HG03066 (cell line): Measurements from ENCODE around the gene HTRA3.

Experiments used
- ATAC-seq: cut with Tn5 transposase; IDR thresholded peaks from one replicate; pipeline ENCODE4 v1.9.1; 2021; ENCODE audit warnings: low read depth; ENCODE audit not compliant: unreplicated experiment

Gene HTRA3

GRCh38 chr4:8321771-8322170 lies 52.2 kb downstream of the HTRA3 start:
- no peak for ATAC-seq

- ATAC-seq: no peak
Observed at GRCh38 chr4:8322794-8323704, 53.5 kb downstream of the HTRA3 start.

GRCh38 chr4:8323947-8324555 lies 54.5 kb downstream of the HTRA3 start:
- no peak for ATAC-seq

DNA sequence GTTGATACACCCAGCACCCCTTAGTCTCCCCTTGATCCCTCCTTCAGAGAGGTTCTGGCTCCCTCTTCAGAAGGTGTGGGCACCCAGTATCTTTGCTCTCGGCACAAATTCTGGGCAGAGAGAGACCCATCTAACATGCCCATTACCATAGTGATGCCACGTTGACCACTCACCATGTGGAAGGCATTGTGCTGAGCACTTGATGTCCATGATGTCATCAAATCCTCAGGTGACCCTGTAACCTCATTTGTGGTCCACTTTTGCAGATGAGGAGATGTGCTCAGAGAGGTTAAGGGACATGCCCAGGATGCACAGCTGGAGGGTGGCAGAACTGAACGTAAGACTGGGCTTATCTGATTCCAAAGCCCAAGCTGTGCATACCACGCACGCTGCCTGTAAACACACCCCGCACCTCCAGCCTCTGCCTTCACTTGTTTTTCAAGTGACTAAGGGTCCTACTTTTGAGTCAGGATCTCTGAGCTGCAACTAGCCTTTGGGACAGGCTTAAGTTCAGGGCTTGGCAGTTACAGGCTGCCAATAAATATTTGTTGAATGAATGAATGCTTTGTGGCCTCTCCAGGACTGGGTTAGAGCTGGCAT lies 55.2 kb downstream of the HTRA3 start:
- ATAC-seq: no peak

- ATAC-seq: no peak
Observed at GRCh38 chr4:8325291-8325973, 55.9 kb downstream of the HTRA3 start.

GRCh38 chr4:8326206-8326605 lies 56.7 kb downstream of the HTRA3 start:
- ATAC-seq: no peak

DNA sequence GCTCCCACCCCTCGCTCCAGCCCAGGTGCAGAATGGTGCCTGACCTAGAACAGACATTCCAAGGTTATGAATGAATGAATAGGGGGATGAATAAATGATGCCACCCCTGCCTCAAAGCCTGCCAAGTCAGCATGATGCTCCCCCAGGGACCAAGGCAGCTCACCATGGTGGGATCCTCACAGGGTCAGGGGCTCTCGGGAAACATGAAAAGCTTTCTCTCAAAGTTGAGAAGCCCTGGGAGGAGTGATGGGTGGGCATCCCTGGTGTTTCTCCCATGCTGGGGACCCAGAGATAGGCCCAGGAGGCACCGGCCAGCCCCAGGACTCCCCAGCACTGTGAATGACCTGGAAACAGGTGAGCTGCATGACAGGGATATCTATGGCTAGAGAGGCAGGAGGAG lies 58.9 kb downstream of the HTRA3 start:
- ATAC-seq: no peak

DNA sequence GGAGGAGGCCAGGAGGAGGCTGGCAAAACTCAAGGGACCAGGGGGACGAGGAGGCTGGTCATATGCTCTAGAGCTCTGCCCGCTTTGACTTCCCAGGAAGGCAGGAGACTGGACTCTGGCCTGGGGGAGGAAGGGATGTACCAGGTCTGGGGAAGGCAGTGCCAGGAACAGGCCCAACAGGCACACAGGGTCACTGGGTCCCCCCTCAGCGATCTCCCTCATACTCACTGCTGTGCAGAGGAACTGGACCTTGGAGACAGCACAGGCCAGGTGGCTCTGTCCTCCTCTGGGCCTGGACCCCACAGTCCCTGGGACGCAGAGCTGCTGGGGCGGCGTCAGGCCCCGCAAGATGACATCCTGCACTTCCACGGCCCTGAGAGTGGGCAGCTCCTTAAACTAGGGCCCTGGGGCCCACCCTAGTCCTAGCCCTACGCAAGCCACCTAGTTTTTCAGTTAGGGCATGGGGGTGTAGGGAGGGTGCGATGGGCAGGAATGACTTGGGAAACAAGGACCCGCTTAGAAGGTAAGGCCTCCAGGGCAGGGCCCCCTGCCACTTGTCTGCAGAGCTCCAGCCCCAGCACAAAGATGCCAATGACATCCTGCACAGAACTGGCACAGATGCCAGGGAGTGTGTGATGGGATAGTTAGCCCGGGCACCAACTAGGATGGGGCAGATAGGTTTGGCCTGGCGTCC lies 59.5 kb downstream of the HTRA3 start:
- ATAC-seq: no peak

- ATAC-seq: no peak
Observed at GRCh38 chr4:8329560-8329858, 60.0 kb downstream of the HTRA3 start.

DNA sequence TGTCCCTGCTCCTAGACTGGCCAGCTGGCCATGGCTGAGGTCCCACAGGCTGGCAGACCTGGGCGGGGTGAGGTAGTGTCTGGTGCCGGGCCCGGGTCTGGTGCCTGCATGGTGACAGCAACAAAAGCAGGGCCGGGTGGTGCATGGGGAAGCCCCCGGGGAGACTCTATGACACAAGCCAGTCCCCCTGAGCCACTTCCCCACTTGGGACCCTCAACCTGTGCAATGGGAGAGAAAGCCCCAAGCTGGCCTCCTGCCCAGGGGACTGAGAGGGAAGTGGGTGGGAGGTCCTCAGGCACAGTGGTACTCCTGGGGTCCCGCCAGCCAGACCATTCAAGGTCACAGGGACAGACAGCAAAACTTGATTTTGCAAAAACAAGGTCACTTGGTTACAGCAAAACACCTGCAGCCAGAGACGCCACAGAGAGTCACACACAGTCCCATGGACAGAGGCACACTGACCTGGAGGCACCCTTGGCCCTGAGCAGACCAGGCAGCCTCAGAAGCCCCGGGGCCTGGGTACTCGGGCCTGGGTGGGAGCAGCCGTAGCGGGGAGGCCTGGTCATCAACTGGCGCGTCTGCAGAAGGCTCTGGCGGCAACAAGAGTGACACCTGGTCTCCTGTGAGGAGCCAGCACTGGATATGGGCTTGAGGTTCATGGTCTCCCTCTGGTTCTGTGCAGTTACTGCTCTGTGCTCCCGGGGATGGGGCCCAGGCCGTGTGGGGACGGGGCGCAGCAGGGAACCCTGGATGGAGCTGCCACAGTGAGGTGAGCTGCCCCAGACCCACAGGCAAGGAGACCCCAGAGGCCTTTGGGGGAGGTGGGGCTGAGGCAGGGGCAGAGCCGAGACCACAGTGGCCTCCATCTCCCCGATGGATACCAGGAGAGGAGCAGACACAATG lies 60.6 kb downstream of the HTRA3 start:
- ATAC-seq: no peak

GRCh38 chr4:8330821-8331574 lies 61.4 kb downstream of the HTRA3 start:
- no peak for ATAC-seq

DNA sequence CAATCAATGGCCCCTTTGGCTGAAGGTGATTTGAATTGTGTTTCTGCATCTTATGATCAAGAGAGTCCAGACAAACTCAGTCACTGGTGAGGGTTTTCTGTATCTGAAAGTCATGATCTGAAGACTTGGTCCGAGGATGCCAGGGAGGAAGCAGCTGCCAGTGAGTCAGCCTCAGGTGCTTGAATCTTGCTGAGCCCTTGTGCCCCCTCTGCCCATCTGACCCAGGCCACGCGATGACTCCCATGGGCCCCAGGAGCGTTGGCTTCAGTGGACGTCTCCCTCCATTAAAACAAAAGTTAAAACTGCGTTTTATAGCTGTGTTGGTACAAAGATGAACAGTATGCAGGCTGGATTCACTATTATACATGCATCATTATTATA lies 62.0 kb downstream of the HTRA3 start:
- no peak for ATAC-seq

GRCh38 chr4:8332038-8332857 lies 62.7 kb downstream of the HTRA3 start:
- no peak for ATAC-seq

DNA sequence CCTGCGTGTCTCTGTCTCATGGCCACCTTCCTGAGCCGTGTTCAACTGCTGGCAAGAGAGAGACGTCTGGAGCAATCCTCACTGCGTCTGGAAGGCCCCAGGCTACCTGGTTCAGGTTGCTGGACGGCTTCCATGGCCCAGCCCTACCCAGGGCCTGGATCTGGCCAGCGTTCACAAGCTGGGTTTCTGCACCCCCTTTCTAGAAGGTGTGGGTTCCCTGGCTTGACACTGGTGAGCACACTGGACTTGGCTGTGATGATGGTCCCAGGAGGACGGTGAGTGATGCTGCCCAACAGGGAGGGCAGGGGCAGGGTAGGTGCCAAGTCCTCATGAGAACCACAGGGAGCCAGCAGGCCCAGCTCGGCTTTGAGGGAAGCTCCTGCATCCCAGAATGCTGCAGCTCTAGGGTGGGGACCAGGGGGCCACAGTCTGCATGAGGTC lies 63.4 kb downstream of the HTRA3 start:
- ATAC-seq: no peak

DNA sequence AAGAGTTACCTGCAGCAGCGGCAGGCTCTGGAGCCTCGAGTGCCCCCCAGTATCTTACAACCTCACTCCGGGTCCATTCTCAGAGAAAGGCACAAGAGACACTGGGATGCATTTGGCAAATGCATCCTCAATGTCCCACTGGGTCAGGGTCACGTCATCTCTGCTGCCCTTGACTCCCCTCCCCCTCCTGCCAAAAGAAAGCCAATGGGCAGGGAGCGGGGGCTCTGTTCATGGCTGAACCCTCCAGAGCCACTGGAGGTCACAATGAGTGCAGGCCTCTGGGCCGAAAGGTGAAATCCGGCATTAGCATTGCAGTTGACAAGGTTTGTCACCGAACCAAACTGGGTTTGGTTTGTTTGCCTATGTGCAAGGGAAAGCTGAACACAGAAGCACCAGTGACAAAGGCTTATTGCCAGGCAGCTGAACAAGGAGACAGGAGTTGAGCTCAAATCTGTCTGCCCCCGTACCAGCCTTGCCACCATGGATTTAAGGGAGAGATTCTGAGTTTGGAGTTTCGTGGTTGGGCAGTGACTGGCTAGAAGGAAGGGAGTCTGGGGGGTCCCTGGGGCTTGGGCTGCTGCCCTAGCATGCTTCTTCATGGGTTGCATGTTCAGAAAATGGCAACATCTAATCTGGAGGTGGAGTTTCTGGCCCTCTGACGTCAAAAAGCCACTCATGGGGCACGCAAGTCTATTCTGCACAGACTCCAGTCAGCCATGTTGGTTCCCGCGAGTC lies 64.3 kb downstream of the HTRA3 start:
- no peak for ATAC-seq

GRCh38 chr4:8334786-8335460 lies 65.4 kb downstream of the HTRA3 start:
- ATAC-seq: no peak

DNA sequence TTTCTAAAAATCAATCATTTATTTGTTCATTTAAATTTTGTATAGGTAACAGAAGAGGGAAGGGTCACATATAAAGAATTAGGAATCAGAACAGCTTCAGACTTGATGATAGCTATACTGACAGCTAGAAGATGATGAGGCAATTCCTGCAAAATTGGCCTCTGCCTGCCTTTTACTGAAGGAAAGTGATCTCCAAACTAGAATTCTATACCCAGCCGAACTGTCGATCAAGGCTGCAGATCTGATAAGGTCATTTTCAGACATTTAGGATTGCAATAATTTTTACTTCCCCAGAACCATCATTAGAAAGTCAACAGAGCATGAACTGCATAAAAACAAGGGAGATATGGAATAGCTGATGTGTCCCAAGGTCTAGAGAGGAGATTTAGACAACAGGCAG lies 66.3 kb downstream of the HTRA3 start:
- no peak for ATAC-seq
